Fibroblast of skin of left biceps (primary cell): Measurements from ENCODE around the gene NSUN6.

Experiments used
- DNase-seq, 2 experiments: peaks; one replicate each; pipeline ENCODE4 v3.0.0-alpha.2; 2013; ENCODE audit warnings: low read depth in 2 of 2

Gene NSUN6, protein sequence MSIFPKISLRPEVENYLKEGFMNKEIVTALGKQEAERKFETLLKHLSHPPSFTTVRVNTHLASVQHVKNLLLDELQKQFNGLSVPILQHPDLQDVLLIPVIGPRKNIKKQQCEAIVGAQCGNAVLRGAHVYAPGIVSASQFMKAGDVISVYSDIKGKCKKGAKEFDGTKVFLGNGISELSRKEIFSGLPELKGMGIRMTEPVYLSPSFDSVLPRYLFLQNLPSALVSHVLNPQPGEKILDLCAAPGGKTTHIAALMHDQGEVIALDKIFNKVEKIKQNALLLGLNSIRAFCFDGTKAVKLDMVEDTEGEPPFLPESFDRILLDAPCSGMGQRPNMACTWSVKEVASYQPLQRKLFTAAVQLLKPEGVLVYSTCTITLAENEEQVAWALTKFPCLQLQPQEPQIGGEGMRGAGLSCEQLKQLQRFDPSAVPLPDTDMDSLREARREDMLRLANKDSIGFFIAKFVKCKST

DNA sequence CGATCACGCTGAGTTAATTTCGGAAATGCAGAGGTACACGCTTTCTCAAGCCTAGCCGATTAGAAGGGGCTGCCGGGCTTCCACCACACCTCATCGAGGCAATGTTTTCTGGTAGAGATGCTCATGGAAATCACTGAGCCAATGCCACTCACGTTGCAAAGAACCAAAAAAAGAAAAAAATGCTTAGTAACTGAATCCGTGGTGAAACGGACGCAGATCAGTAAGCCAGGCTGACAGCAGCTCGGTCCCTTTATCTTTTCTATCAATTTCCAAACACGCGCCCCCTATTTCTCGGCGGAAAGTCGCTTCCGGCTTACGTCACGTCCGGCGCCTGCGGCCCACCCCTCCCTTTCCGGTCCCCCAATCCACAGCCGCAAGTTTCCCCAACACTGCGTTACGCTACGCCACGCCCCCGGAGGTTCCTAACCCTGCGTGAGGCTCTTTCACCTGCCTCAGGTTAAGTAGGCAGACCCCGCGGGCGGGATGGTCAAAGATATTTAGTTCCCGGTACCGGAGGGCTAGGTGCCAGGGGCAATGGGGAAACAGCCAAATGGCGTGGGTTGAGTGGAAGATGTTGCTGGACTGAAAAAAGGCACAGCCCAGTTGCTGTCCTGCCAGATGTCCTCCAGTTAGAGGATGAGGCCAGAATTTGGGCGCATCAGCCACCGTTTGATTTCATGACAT, at the start of gene NSUN6:
NSUN6 (minus strand) TSS at position 264 of the 684 bp plus-strand sequence. CDS start 384 bp downstream, outside the sequence.
- DNase-seq: peak in 1 of 2 experiments; percentile 35

DNA sequence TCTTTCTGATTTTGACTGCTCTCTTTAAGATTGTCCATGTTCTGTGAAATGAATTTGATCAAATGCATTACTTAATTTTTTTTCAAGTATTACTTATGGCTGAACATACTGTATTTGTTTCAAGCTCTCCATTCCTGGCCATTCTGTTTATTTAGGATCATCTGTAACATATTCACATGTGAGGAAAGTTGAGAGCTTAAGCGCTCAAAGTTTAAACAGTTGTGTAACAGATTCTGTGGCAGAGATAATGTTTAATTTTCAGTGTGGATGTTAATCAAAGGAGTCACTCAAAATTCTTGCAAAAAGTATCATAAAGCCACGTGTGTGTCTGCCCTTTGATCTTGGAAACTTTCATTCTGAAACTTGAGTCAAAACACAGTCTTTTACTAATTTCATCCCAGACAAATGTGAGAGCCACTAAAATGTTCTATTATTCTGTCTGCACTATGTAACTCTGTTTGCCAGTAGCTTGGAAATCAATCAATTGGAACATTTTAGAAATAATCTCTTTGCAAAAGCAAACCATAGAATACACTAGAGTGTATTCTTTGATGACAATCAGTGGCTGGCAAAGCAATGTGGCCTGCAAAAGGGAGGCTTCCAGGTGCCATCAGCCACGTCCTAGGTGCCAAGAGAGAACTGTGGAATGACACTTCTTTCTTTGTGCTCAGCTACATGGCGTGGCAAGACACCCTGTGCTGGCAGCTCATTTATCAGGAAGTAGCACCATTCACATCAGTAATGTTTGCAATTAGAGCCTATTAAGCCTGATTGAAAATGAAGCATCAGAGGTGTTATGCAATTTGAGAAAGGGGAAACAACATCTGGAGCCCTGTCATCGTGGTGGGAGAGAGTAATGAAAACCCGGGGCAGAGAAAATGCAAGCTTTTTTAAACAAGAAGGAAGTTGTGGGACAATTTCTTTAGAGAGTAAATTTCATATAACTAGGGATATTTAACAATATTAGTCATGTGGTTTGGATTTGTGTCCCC, 48.8 kb upstream of the NSUN6 start:
- DNase-seq: no peak

DNA sequence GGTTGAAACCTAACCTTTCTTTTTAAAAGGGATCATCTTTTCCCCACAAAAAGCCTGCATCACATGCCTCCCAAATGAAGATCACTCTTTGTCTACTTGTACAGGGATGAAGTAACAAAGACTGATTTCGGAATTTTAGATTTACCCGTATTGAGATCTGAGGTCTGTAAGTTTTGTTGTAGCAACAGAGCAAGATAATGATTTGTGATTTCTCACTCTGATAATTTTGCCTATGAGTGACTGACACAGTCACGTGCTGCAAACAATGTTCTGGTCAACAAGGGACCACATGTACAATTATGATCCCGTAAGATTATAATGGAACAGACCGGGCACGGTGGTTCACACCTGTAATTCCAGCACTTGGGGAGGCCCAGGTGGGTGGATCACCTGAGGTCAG, 39.2 kb upstream of the NSUN6 start:
- DNase-seq: no peak

DNA sequence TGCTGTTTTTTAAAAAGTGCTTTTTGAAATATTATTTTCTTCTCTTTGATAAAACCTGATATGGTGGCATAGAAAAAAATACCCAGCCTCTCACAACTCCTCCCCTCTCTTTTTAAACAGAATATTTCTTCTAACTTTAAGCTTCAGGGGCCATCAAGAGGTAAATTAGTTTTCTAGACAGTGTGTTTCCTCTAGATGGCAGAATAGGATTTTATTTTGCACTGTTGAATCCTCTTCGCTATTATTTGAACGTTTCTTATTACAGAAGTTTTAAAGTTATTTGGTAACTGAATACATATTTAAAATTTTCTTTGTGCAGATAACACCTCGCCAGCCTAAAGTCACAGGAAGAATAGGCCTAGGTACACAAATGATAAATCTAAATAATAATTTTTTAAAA, 38.1 kb upstream of the NSUN6 start:
- no peak for DNase-seq

DNA sequence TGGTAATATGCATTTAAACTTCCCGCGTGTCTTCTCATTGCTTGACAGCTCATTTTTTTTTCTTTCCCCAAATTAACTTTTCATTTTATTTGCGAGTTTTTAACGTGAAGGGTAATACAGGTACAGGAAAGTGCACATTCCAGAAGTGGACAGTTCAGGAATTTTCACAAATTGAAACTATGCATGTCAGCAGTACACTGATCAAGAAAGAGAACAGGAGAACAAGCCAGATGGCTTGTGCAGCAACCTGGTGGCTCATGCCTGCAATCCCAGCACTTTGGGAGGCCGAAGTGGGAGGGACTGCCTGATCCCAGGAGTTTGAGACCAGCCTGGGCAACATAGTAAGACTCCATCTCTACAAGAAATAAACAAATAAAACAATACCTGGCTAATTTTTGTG, 36.3 kb upstream of the NSUN6 start:
- DNase-seq: no peak

DNA sequence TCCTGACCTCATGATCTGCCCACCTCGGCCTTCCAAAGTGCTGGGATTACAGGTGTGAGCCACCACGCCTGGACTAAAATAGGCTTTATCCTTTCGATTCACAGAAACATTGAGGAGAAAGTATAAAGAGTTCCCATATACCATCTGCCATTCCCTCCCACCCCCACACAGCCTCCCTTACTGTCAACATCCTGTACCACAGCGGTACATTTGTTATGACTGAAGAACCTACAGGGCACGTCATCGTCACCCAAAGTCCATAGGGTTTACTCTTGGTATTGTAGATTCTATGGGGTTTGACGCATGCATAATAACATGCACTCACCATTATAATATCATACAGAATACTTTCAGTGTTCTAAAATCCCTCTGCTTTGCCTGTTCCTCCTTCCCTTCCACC, 35.8 kb upstream of the NSUN6 start:
- no peak for DNase-seq

DNA sequence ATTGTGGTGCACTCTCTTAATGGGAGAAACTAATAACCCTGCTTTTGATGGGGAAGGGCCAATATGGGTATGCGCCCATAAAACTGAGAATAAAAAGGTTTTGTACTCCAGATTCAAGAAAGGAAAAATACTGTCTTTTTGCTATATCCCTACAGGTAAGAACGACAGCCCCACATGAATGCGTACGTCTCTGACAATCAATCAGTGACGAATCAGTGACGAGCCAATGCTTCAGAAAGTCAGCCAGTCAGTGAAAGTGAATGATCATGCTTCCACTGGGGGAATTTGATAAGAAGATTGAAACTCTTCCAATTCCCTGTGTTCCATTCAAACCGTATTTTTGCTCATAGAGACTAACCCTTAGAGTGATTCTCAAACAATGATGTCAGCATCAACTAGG, 34.2 kb upstream of the NSUN6 start:
- DNase-seq: no peak

DNA sequence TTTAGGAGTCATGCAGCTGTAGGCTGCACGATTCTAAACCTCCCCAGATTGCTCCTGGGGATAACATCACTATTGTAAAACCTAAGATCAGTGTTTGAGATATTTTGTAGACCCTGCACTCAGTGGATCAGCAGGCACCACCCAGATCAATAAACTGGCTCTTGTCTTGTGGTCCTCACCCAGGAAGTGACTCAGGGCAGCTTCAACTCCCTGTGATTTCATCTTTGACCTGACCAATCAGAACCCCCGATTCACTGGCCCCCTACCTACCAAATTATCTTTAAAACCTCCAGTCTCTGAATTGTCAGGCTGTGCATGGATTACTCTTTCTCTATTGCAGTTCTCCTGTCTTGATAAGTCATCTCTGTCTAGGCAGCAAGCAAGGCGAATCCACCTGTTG, 33.6 kb upstream of the NSUN6 start:
- DNase-seq: no peak

DNA sequence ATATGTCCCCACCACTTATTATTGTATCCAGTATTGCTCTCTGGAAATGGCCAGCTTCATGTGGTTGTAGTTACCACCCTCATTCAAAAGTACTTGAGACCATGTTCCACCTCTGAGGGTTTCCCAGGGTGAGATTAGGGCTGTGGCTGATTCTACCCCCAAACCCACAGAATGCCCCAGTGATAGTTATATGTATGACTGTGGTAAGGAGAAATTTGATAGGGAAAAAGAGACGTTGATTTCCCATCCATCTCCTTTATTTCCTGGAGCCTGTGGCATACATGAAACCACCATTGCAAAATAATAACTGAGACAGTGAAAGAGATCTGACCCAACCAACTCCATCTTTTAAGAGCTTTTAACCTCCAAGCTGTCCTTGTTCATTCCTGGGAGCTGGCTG, 33.0 kb upstream of the NSUN6 start:
- no peak for DNase-seq

DNA sequence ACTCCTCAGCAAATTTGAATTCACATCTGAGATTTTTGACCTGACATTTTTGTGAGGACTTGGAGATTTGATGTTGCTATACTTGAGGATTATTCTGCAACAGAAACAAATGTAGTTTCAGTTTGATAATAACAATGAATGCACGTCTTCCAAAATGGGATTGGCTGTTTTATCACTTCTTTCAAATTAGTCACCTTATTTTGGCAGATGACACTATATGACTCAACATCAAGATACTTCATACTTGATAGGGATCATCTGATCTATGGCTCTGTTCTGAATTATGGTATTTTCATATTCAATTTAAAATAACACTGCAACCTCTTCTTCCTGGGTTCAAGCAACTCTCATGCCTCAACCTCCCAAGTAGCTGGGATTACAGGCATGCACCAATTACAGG, 32.0 kb upstream of the NSUN6 start:
- peak; percentile 52 to 54 for DNase-seq

DNA sequence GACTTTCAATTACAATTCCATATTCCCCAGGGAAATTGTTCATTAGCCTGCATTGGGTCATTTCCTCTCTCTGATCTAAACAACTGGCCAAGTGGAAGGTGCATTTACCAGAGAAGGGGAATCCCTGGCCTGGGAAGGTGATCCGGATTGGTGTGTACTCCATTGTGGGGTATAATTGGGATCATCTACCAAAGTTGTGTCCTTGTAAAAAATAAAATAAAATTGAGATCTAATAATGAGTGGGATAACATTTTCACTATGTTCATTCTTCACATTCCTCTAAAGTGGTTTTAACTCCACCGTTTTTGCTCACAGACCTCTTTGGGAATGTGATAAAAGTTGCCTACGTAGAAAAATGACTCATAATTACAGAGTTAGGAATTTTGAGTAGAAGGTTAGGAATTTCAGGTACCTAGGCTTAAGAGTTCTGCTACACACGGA, 30.6 kb upstream of the NSUN6 start:
- peak in 1 of 2 experiments; percentile 40 for DNase-seq

DNA sequence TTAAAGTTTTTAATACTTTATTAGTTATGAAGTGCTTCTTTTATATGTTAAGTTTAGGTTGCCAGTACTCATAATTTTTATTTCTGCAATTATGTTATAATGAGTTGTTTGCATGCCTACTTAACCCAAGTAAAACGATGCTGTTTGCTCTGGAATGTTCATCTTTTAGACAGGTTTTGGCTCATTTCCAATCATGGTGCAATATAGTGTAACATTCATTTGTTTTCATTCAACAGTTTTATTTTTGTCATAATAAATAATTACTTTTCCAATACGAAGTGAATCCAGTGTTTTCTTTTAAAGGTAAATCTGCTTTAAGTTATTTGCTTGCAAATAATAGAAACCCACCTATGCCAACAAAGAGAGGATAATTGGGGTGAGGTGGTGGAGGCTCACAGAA, 30.0 kb upstream of the NSUN6 start:
- DNase-seq: peak in 1 of 2 experiments; percentile 45

DNA sequence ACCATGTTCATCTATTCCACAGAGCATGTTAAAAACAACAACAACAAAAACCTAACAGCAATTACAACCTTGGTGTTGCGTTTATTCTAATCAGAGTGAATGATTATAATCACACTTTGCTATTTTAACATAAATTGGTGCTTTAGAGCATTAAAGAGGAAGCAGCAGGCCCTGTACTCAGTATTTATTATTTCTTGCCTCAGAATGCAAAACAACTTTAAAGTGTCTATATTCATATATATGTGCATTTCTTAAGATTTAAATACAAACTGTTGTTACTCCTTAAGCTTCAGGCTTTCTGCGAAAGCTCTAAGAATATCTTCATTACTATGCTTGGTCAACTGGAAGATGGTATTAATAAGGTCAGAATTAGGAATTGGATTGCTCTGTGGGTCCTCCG, 29.4 kb upstream of the NSUN6 start:
- DNase-seq: no peak

DNA sequence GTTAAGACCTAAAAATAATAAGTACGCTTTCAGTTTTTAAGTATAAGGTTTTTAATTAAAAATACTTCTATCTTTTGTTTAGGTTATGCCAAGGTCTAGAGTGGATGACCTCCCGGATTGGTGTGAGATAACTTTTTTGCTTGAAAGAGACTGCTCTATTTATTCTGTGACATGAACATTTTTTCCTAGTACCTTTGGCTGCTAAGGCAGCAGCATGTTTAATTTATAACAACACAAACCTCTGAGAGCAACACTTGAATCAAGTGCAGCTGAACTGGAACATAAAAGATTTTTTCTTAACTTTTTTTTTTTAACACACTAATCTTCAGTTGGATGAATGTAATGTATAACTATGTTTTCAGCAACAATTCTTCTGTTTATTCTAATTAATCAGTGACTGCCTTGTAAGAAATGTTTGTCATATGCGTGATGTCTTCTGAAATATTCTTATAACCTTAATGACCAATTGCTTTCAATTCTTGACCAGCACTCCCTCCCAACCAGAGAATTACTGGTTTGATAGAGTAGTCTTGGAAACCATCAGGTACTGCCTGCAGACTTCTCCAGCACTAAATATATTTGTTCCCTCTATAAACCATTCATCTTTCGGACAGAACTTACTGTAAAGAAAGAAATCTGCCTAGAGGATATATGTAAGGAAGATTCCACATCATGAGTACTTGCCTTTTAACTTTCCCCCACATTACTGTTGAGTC, 23.9 kb upstream of the NSUN6 start:
- DNase-seq: no peak

DNA sequence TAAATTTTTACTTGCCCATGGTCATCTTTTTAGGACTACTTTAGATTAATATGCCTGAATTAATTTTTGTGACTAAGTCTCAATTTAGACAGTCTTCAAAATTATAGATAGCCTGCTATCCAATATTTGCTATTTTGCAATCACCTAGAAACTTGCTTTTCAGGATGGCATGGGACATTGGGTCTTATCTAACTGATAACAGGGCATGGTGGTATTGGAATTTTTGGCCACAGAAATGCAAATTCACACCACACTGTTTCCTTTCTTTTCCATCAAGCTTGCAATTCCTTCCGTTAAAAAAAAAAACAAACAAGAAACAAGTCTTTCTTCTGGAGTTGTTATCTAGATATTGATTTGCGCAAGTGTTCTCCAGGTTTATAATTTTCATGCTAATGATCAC, 16.6 kb upstream of the NSUN6 start:
- no peak for DNase-seq

DNA sequence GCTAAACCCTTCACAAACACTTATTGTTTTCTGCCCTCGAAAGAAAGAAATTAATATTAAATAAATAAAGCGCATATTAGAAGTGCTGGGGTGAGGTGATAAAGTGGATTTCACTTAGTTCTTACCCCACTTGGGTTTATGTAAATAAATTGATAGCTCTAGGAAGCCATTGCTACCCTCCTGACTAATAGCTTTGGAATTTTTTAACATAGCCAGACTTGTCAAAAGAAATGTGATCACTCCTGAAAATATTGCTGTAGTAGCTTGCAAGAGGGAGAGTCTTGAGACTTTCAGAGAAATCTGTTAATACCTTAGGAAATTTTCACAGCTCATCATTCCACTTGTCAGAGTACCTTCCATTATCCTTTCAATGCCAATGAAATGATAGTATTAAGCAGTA, 15.4 kb upstream of the NSUN6 start:
- peak in 1 of 2 experiments; percentile 52 for DNase-seq

DNA sequence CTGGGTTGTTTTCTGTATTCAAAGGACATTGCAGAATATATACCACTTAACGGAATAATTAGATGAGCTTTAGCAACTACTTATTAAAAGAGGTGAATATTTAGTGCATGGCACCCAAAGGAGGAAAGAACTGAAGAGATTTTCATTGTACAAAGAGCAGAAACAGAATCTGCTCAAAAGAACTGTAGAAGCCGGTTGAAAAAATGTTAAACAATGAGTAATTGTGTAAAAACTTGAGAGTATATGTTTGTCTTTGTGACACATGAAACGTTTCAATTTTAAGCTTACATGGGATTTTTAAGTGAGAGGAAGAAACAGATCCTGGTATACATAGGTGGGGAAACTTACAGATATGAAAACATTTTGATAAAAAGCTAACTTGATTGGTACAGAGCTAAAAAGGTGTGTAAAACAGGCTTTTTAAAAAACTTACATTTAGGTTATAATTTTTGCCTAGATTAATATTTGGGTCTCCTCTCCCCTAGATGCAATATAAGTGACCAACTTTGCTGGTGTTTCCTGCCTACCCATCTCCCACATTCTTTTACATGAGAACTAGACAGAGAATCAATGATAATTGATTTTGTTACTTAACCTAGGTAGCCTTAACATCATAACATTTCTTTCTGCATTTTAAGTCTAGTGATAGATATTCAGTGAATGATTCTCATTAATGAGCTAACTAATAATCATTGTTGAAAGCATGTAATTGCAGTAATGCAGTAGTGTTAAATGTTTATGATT, 14.6 kb upstream of the NSUN6 start:
- no peak for DNase-seq

DNA sequence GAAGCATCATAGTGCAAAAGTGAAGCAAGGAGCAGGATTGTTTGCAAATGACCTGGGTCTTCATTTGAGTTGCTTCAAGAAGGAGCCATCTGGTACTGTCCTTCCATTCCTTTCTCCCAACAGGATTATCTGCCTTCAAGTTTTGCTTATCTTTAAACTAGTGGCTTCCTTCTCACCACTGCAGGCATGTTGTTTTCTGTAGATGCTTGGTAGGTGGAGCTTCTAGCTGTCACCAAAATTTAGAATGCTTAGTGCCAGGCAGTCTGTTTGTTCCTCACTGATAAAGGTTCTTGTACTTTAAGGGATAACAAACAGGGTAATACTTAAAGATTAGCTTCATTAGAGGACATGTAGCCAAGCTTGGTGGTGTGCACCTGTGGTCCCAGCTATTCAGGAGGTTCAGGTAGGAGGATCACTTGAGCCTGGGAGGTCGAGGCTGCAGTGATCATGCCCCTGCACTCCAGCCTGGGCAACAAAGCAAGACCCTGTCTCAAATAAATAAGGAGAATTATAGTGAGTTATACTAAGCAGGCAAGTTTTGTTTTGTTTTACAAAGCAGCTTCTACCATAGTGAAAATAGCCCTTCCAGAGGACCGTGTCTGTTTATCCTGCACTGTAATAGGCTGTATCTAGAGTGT, 13.6 kb upstream of the NSUN6 start:
- DNase-seq: no peak

DNA sequence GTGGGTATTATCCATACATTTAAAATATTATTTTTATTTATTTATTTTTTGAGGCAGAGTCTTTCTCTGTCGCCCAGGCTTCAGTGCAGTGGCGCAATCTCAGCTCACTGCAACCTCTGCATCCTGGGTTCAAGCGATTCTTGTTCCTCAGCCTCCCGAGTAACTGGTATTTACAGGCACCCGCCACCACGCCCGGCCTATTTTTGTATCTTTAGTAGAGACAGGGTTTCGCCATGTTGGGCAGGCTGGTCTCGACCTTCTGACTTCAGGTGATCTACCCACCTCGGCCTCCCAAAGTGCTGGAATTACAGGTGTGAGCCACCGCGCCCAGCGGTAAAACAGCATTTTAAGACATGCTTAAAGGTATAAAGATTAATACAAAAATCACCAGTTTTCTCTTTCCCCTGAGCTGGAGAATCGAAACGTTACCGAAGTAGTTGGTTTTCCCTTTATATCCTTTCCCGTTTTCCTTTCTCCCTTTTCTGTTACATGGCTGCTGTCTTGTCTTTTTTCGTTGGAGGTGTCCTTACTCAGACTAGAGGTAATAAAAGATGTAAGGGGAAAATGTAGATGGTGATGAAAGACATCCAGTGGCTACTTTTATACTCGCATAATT, 9.5 kb upstream of the NSUN6 start:
- DNase-seq: no peak
